HEK293 (cell line): ENCODE results near the gene FGR.
A peak's percentile ranks its signal among the peaks of the same experiment; 100 is the strongest.

Source experiments
- CTCF ChIA-PET: fragments of 350-600 bp; formaldehyde crosslinking; extraction: SDS; loops from one replicate; lab custom pipeline; 2021; ENCODE audit warnings: antibody characterized with exemption; lab: Yijun Ruan, JAX
- POLR2A ChIA-PET: fragments of 300-600 bp; formaldehyde crosslinking; extraction: SDS; loops from one replicate; lab custom pipeline; 2020; ENCODE audit warnings: antibody characterized with exemption, inconsistent platforms; lab: Yijun Ruan, JAX
- H3K27ac ChIP-seq: fragments of 200-500 bp; sonication (Bioruptor generic); 2 replicates; pipeline ENCODE4 v1.5.1; 2014; ENCODE audit warnings: low read depth, low read length, control low read depth, inconsistent platforms; ENCODE audit errors: extremely low read depth
- H3K36me3 ChIP-seq, 2 experiments: fragments of 200-500 bp in 1 of 2; sonication (Bioruptor generic) in 1 of 2; 1 replicate in 1 of 2; 2 replicates in 1 of 2; pipeline ENCODE4 v1.5.1; 2014 to 2017; ENCODE audit warnings: inconsistent platforms in 2 of 2, low read length in 2 of 2; ENCODE audit not compliant: control insufficient read depth in 2 of 2, insufficient read depth in 1 of 2
- H3K4me1 ChIP-seq: fragments of 200-500 bp; sonication (Bioruptor generic); 2 replicates; pipeline ENCODE4 v1.5.1; 2014; ENCODE audit warnings: mild to moderate bottlenecking, low read length, inconsistent platforms; ENCODE audit not compliant: control insufficient read depth, insufficient read depth
- H3K4me3 ChIP-seq: 2 replicates; pipeline ENCODE4 v1.5.1; 2011; ENCODE audit warnings: low read depth, mild to moderate bottlenecking, control low read depth, low read length, moderate library complexity
- H3K9me3 ChIP-seq: fragments of 200-500 bp; sonication (Bioruptor generic); 2 replicates; pipeline ENCODE4 v1.5.1; 2014; ENCODE audit warnings: low read depth, low read length, inconsistent platforms; ENCODE audit not compliant: control insufficient read depth, insufficient read depth
- EGR2 ChIP-seq: fragments of 450-650 bp; formaldehyde crosslinking; IDR thresholded peaks from 2 replicates; pipeline ENCODE4 v1.5.1; 2016; ENCODE audit warnings: low read depth, missing biosample characterization, missing genetic modification characterization
- GLIS2 ChIP-seq: fragments of 450-650 bp; formaldehyde crosslinking; IDR thresholded peaks from 2 replicates; pipeline ENCODE4 v1.5.1; 2016; ENCODE audit warnings: missing biosample characterization, missing genetic modification characterization
- HIC1 ChIP-seq: fragments of 450-650 bp; formaldehyde crosslinking; IDR thresholded peaks from 2 replicates; pipeline ENCODE4 v1.5.1; 2016; ENCODE audit warnings: missing biosample characterization, missing genetic modification characterization
- OSR2 ChIP-seq: fragments of 450-650 bp; formaldehyde crosslinking; IDR thresholded peaks from 2 replicates; pipeline ENCODE4 v1.5.1; 2016; ENCODE audit warnings: missing biosample characterization, missing genetic modification characterization
- WT1 ChIP-seq: fragments of 450-650 bp; formaldehyde crosslinking; IDR thresholded peaks from 2 replicates; pipeline ENCODE4 v1.5.1; 2016; ENCODE audit warnings: missing biosample characterization, missing genetic modification characterization
- ZBTB44 ChIP-seq: fragments of 450-650 bp; IDR thresholded peaks from 2 replicates; pipeline ENCODE4 v1.5.1; 2018; ENCODE audit warnings: missing biosample characterization, mild to moderate bottlenecking, missing genetic modification characterization
- ZFHX2 ChIP-seq: fragments of 450-650 bp; formaldehyde crosslinking; conservative IDR thresholded peaks from 2 replicates; pipeline ENCODE4 v1.5.1; 2016; ENCODE audit warnings: missing biosample characterization, missing genetic modification characterization
- ZNF157 ChIP-seq: fragments of 450-650 bp; formaldehyde crosslinking; IDR thresholded peaks from 2 replicates; pipeline ENCODE4 v1.5.1; 2016; ENCODE audit warnings: missing biosample characterization, missing genetic modification characterization
- ZNF366 ChIP-seq: fragments of 450-650 bp; formaldehyde crosslinking; conservative IDR thresholded peaks from 2 replicates; pipeline ENCODE4 v1.5.1; 2016; ENCODE audit warnings: missing biosample characterization, missing genetic modification characterization
- ZNF544 ChIP-seq: fragments of 450-650 bp; formaldehyde crosslinking; IDR thresholded peaks from 2 replicates; pipeline ENCODE4 v1.5.0; 2017; ENCODE audit warnings: missing biosample characterization, missing genetic modification characterization
- ZNF639 ChIP-seq: fragments of 450-650 bp; formaldehyde crosslinking; IDR thresholded peaks from 2 replicates; pipeline ENCODE4 v1.5.1; 2016; ENCODE audit warnings: missing biosample characterization, missing genetic modification characterization
- ZNF777 ChIP-seq: fragments of 450-650 bp; formaldehyde crosslinking; IDR thresholded peaks from 2 replicates; pipeline ENCODE4 v1.5.1; 2017; ENCODE audit warnings: missing biosample characterization, missing genetic modification characterization, borderline replicate concordance

Gene FGR

GRCh38 chr1:27596261-27596660, 38.7 kb downstream of the FGR start:
- ChIA-PET POLR2A (no interaction called here), CTCF (interaction anchor here (1.0 to 2.4 kb wide), 5 partner anchors 12 to 39 kb away, joined by 3 to 17 read pairs (median 4); no protein-coding TSS in a partner anchor)
- H3K4me1 ChIP-seq, result peaks cover 30% of the 10 kb centered on the region
- no peaks in the 10 kb centered on the region for H3K9me3 ChIP-seq
- no peak overlapping the region for H3K4me3 ChIP-seq
- TF ChIP-seq ZNF366 (no peak), GLIS2 (tag by site-specific recombination) (peak; percentile 4; the same call in 1 of the 2 replicates), ZBTB44 (tag by site-specific recombination) (no peak), ZNF639 (tag by site-specific recombination) (no peak), OSR2 (tag by site-specific recombination) (no peak)
- H3K27ac ChIP-seq, result no peak overlapping the region
- H3K36me3 ChIP-seq, result peaks cover 0 to 7% of the 10 kb centered on the region in 2 experiments; a peak in 1 of 3 replicates

- no peaks in the 10 kb centered on the region for H3K9me3 ChIP-seq
- ChIA-PET POLR2A (interaction anchor here (1.4 kb wide), 2 partner anchors 8 to 19 kb away, joined by 4 to 9 read pairs; partner anchors contain the start of gene AHDC1), CTCF (interaction anchor here (0.6 to 2.4 kb wide), 7 partner anchors 11 to 83 kb away, joined by 3 to 17 read pairs (median 4); no protein-coding TSS in a partner anchor)
- TF ChIP-seq ZNF639 (tag by site-specific recombination), result no peak
- no peak for TF ChIP-seq ZNF157 (tag by site-specific recombination)
- TF ChIP-seq EGR2 (tag by site-specific recombination), result peak; percentile 46
- TF ChIP-seq ZNF777 (tag by site-specific recombination), result no peak
- TF ChIP-seq WT1, result peak; percentile 18; the same call in 1 of the 2 replicates
- TF ChIP-seq ZFHX2 (tag by site-specific recombination), result peak; percentile 58; the same call in 1 of the 2 replicates
- TF ChIP-seq ZNF544 (tag by site-specific recombination), result no peak
- TF ChIP-seq HIC1 (tag by site-specific recombination), result no peak
- H3K4me3 ChIP-seq, result no peak overlapping the region
- H3K36me3 ChIP-seq, result peaks cover 0 to 7% of the 10 kb centered on the region in 2 experiments; a peak in 1 of 3 replicates
- no peak overlapping the region for H3K27ac ChIP-seq
- H3K4me1 ChIP-seq, result peaks cover 27% of the 10 kb centered on the region
Measured at GRCh38 chr1:27595597-27595996, 39.4 kb downstream of the FGR start.
